Posterior cingulate gyrus (tissue), 11 donors: Measurements from ENCODE around the gene PGD.
"Not testable (repeated sequence)": the region's sequence is repeated elsewhere in the genome, so short reads cannot be mapped to it uniquely, and the experiment has no call there.

ENCODE experiments used
- DNase-seq, 10 donors: peaks; one replicate each; pipeline versions ENCODE4 v3.0.0 to v3.0.0-alpha.2; 2020 to 2021; ENCODE audit warnings: mixed read lengths in 3 of 10
- intact Hi-C: fragments of 100-400 bp; cut with DNase I; formaldehyde crosslinking; loops from one replicate; pipeline ENCODE4 v1.15.1; 2023

The PGD gene

GRCh38 chr1:10431070-10431730 lies 32.3 kb downstream of the PGD start:
- intact Hi-C loops, result loop anchor here (2.0 to 10.0 kb wide), 3 partner anchors 32 to 396 kb away; partner anchors contain the start of genes DFFA, PGD and UBE4B
- peak in 1 of 10 donors; percentile 54 for DNase-seq

GRCh38 chr1:10432910-10433700 lies 34.2 kb downstream of the PGD start:
- intact Hi-C loops, result loop anchor here (10.0 kb wide), 1 partner anchor 398 kb away; the partner anchor contains the start of gene UBE4B
- DNase-seq, result peak in 1 of 10 donors; percentile 39

- intact Hi-C loops, result loop anchor here (10.0 kb wide), 1 partner anchor 399 kb away; the partner anchor contains the start of gene UBE4B
- no peak for DNase-seq
Measured at GRCh38 chr1:10433790-10434189, 34.9 kb downstream of the PGD start.

GRCh38 chr1:10434590-10434989 lies 35.7 kb downstream of the PGD start:
- intact Hi-C loops, result loop anchor here (10.0 kb wide), 1 partner anchor 400 kb away; the partner anchor contains the start of gene UBE4B
- DNase-seq, result no peak

- DNase-seq, result peak in 2 of 10 donors; percentile 5 to 8
- intact Hi-C loops, result loop anchor here (10.0 kb wide), 1 partner anchor 402 kb away; the partner anchor contains the start of gene UBE4B
Measured at GRCh38 chr1:10437052-10437451, 38.2 kb downstream of the PGD start.

GRCh38 chr1:10438677-10439163 lies 39.9 kb downstream of the PGD start:
- intact Hi-C loops, result loop anchor here (10.0 kb wide), 1 partner anchor 404 kb away; the partner anchor contains the start of gene UBE4B

GRCh38 chr1:10440305-10440704 lies 41.4 kb downstream of the PGD start:
- intact Hi-C loops, result no loop called here

More at GRCh38 chr1:10438677-10439163, 39.9 kb downstream of the PGD start:
- peak in 1 of 10 donors; percentile 4 for DNase-seq

GRCh38 chr1:10440794-10441193 lies 41.9 kb downstream of the PGD start:
- intact Hi-C loops, result no loop called here
- peak in 2 of 10 donors; percentile 5 to 10 for DNase-seq

More at GRCh38 chr1:10440305-10440704, 41.4 kb downstream of the PGD start:
- no peak for DNase-seq

GRCh38 chr1:10444248-10444647 lies 45.4 kb downstream of the PGD start:
- peak in 1 of 10 donors; percentile 13 for DNase-seq
- intact Hi-C loops, result no loop called here

GRCh38 chr1:10444795-10445397 lies 46.0 kb downstream of the PGD start:
- intact Hi-C loops, result no loop called here
- no peak for DNase-seq

- intact Hi-C loops, result no loop called here
- DNase-seq, result peak in 1 of 10 donors; percentile 17
Measured at GRCh38 chr1:10446790-10447422, 48.0 kb downstream of the PGD start.

- intact Hi-C loops, result no loop called here
- peak in 3 of 10 donors; percentile 25 to 77 (median 43) for DNase-seq
Measured at GRCh38 chr1:10449751-10450150, 50.9 kb downstream of the PGD start, which contains the start of gene CORT. CORT (plus strand) TSS chr1:10450031; CDS start chr1:10450224, 193 bp downstream.

- peak in 1 of 10 donors; percentile 71 for DNase-seq
- intact Hi-C loops, result no loop called here
Measured at GRCh38 chr1:10450156-10450814, 51.4 kb downstream of the PGD start.

- intact Hi-C loops, result no loop called here
- no peak for DNase-seq
Measured at GRCh38 chr1:10450836-10451235, 52.0 kb downstream of the PGD start.

GRCh38 chr1:10451287-10451686 lies 52.4 kb downstream of the PGD start:
- DNase-seq, result no peak
- intact Hi-C loops, result no loop called here

GRCh38 chr1:10456048-10456447 lies 57.2 kb downstream of the PGD start:
- DNase-seq, result no peak
- intact Hi-C loops, result no loop called here

- DNase-seq, result no peak
- intact Hi-C loops, result no loop called here
Measured at GRCh38 chr1:10456661-10457060, 57.8 kb downstream of the PGD start.

- intact Hi-C loops, DNase-seq: not testable (repeated sequence)
Measured at GRCh38 chr1:10457462-10457861, 58.6 kb downstream of the PGD start.

GRCh38 chr1:10457875-10458274 lies 59.0 kb downstream of the PGD start:
- intact Hi-C loops, result no loop called here
- no peak for DNase-seq
